Measurements from ENCODE around the gene PNPLA1.

- no peak for TF ChIP-seq CTCF (IDR thresholded peaks at IDR 0.05; ENCODE audit: low read length)
- TF ChIP-seq EZH2 (IDR thresholded peaks at IDR 0.05; ENCODE audit: borderline replicate concordance, low read length): no peak
Observed at GRCh38 chr6:36314221-36315014, 44.6 kb downstream of the PNPLA1 start.

All from OCI-LY1 (cell line).